HG02885 (cell line): ENCODE results near the gene FBXL2.
"Not testable (repeated sequence)": the region's sequence is repeated elsewhere in the genome, so short reads cannot be mapped to it uniquely, and the experiment has no call there.

Experiments used
- ATAC-seq: cut with Tn5 transposase; IDR thresholded peaks from one replicate; pipeline ENCODE4 v1.9.1; 2021; ENCODE audit warnings: mild to moderate bottlenecking; ENCODE audit not compliant: unreplicated experiment, poor library complexity

FBXL2 gene

GRCh38 chr3:33425453-33425852 lies 148.2 kb downstream of the FBXL2 start:
- no peak for ATAC-seq

GRCh38 chr3:33426068-33426467 lies 148.8 kb downstream of the FBXL2 start:
- ATAC-seq = no peak

DNA sequence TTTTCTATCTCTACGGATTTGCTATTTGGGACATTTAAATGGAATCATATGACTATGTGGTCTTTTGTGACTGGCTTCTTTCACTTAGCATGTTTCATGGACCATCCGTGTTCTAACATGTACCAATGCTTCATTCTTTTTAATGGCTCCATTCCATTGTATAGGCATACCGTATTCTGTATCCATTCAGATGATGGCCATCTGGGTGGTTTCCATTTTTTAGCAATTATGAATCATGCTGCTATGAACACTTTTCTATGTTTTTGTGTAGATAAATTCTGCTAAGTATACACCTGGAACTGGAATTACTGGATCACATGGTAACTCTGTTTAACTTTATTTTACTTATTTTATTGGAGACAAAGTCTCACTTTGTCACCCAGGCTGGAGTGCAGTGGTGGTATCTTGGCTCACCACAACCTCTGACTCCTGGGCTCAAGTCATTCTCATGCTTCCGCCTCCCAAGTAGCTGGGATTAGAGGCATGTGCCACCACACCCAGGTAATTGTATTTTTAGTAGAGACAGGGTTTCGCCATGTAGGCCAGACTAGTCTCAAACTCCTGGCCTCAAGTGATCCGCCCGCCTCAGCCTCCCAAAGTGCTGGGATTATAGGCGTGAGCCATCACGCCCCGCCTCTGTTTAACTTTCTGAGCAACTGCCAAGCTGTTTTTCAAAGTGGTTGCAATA lies 149.5 kb downstream of the FBXL2 start:
- no peak for ATAC-seq

GRCh38 chr3:33428734-33429133 lies 151.5 kb downstream of the FBXL2 start:
- no peak for ATAC-seq

DNA sequence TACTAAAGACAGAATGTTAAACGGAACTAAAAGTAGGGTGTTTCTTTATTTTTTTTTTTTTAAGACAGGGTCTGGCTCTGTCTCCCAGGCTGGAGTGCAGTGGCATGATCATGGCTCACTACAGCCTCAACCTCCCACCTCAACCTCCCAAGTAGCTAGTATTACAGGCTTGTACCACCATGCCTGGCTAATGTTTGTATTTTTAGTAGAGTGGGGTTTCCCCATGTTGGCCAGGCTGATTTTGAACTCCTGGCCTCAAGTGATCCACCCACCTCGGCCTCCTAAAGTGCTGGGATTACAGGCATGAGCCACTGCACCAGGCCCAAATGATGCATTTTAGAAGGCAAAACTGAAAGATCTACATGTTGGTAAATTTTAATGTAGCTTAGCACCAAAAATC lies 152.1 kb downstream of the FBXL2 start:
- not testable (repeated sequence) for ATAC-seq

GRCh38 chr3:33430061-33430460 lies 152.8 kb downstream of the FBXL2 start:
- no peak for ATAC-seq

GRCh38 chr3:33430571-33430970 lies 153.3 kb downstream of the FBXL2 start:
- no peak for ATAC-seq

- no peak for ATAC-seq
These were observed 156.6 kb downstream of the FBXL2 start for GRCh38 chr3:33433843-33434242.
